ENCODE data around the gene CREBL2.
"Not testable (repeated sequence)": the region's sequence is repeated elsewhere in the genome, so short reads cannot be mapped to it uniquely, and the experiment has no call there.

The CREBL2 gene

DNA sequence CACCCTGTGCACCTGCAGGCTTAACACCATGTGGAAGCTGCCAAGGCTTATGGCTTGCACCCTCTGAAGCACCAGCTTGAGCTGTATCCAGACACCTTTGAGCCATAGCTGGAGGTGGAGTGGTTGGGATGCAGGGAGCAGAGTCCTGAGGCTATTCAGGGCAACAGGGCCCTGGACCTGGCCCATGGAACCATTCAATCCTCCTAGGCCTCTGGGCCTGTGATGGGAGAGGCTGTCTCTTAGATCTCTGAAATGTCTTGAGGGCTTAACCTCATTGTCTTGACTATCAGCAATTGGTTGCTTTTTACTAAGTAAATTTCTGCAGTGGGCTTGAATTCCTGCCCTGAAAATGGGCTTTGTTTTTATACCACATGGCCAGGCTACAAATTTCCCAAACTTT is 36.6 kb downstream of the CREBL2 start:
- Histone ChIP-seq H3K4me2 (ENCODE audit: low read length) (no peak overlapping the region), H3K9ac (ENCODE audit: low read length) (no peak overlapping the region), H3K27ac (ENCODE audit: low read depth, low read length) (no peak overlapping the region), H2AK5ac (ENCODE audit: low read length) (no peak overlapping the region), H3K79me1 (ENCODE audit: low read length) (no peaks in the 10 kb centered on the region), H3K27me3 (ENCODE audit: insufficient read depth, low read length) (no peaks in the 10 kb centered on the region), H4K8ac (ENCODE audit: low read depth, low read length) (no peak overlapping the region), H3K4ac (ENCODE audit: low read depth, low read length) (no peak overlapping the region), H3K36me3 (ENCODE audit: control insufficient read depth in 1 of 2, insufficient read depth in 2 of 2, low read length in 2 of 2) (no peaks in the 10 kb centered on the region), H2BK5ac (ENCODE audit: low read depth, low read length, poor library complexity) (no peak overlapping the region), H3K18ac (ENCODE audit: low read length) (no peak overlapping the region), H2AFZ (ENCODE audit: insufficient read depth, low read length, poor library complexity) (no peak overlapping the region), H4K91ac (ENCODE audit: low read depth, low read length) (no peak overlapping the region), H3K79me2 (ENCODE audit: control insufficient read depth, insufficient read depth, low read length, poor library complexity) (no peaks in the 10 kb centered on the region), H2BK120ac (ENCODE audit: insufficient read depth, low read length, poor library complexity) (no peak overlapping the region), H3K14ac (ENCODE audit: low read length) (no peak overlapping the region), H3K4me3 (ENCODE audit: low read depth, low read length) (no peak overlapping the region), H3K23ac (ENCODE audit: low read length) (no peak overlapping the region), H3K4me1 (ENCODE audit: control insufficient read depth in 1 of 2, insufficient read depth in 2 of 2, low read length in 2 of 2) (no peaks in the 10 kb centered on the region), H4K12ac (ENCODE audit: low read depth, low read length) (no peak overlapping the region), H3K9me3 (ENCODE audit: insufficient read depth, low read depth, low read length) (peaks cover 11% of the 10 kb centered on the region), H2BK12ac (ENCODE audit: low read length) (no peak overlapping the region)
- DNase-seq, result no peak

DNA sequence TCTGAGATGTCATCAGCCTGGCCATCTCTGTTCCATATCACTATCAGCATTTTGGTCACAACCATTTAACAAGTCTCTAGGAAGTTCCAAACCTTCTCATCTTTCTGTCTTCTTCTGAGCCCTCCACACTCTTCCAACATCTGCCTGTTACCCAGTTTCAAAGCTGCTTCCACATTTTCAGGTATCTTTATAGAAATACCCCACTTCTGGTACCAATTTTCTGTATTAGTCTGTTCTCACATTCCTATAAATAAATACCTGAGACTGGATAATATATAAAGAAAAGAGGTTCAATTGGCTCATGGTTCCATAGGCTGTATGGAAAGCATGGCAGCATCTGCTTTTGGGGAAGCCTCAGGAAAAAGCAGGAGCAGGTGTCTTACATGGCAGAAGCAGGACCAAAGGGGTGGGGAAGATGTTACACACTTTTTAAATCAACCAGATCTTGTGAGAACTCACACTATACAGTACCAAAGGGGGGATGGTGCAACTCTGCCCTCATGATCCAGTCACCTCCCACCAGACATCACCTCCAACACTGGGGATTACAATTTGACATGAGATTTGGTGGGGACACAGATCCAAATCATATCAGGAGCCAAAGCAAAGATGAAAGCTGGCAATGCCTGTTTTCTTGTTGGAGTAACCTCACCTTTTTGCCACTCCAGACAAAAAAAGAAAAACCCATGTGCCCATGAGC is 37.4 kb downstream of the CREBL2 start:
- H3K23ac ChIP-seq (ENCODE audit: low read length), result no peak overlapping the region
- H2BK12ac ChIP-seq (ENCODE audit: low read length), result no peak overlapping the region
- no peak overlapping the region for H3K14ac ChIP-seq (ENCODE audit: low read length)
- H3K36me3 ChIP-seq (ENCODE audit: control insufficient read depth in 1 of 2, insufficient read depth in 2 of 2, low read length in 2 of 2), result no peaks in the 10 kb centered on the region
- H4K8ac ChIP-seq (ENCODE audit: low read depth, low read length), result no peak overlapping the region
- no peaks in the 10 kb centered on the region for H3K79me2 ChIP-seq (ENCODE audit: control insufficient read depth, insufficient read depth, low read length, poor library complexity)
- no peak overlapping the region for H3K9ac ChIP-seq (ENCODE audit: low read length)
- no peak overlapping the region for H4K12ac ChIP-seq (ENCODE audit: low read depth, low read length)
- no peak overlapping the region for H3K4me3 ChIP-seq (ENCODE audit: low read depth, low read length)
- no peak overlapping the region for H3K27ac ChIP-seq (ENCODE audit: low read depth, low read length)
- H2AFZ ChIP-seq (ENCODE audit: insufficient read depth, low read length, poor library complexity), result no peak overlapping the region
- H3K18ac ChIP-seq (ENCODE audit: low read length), result no peak overlapping the region
- peaks cover 11% of the 10 kb centered on the region for H3K9me3 ChIP-seq (ENCODE audit: insufficient read depth, low read depth, low read length)
- DNase-seq, result no peak
- no peaks in the 10 kb centered on the region for H3K79me1 ChIP-seq (ENCODE audit: low read length)
- no peak overlapping the region for H3K4ac ChIP-seq (ENCODE audit: low read depth, low read length)
- H4K91ac ChIP-seq (ENCODE audit: low read depth, low read length), result no peak overlapping the region
- no peak overlapping the region for H2BK5ac ChIP-seq (ENCODE audit: low read depth, low read length, poor library complexity)
- H3K27me3 ChIP-seq (ENCODE audit: insufficient read depth, low read length), result no peaks in the 10 kb centered on the region
- H2AK5ac ChIP-seq (ENCODE audit: low read length), result no peak overlapping the region
- H3K4me2 ChIP-seq (ENCODE audit: low read length), result no peak overlapping the region
- H2BK120ac ChIP-seq (ENCODE audit: insufficient read depth, low read length, poor library complexity), result no peak overlapping the region
- no peaks in the 10 kb centered on the region for H3K4me1 ChIP-seq (ENCODE audit: control insufficient read depth in 1 of 2, insufficient read depth in 2 of 2, low read length in 2 of 2)

- H3K36me3 ChIP-seq (ENCODE audit: control insufficient read depth in 1 of 2, insufficient read depth in 2 of 2, low read length in 2 of 2), result no peaks in the 10 kb centered on the region
- H2AFZ ChIP-seq (ENCODE audit: insufficient read depth, low read length, poor library complexity), result no peak overlapping the region
- no peak overlapping the region for H3K18ac ChIP-seq (ENCODE audit: low read length)
- no peak overlapping the region for H4K91ac ChIP-seq (ENCODE audit: low read depth, low read length)
- DNase-seq, result no peak
- H4K12ac ChIP-seq (ENCODE audit: low read depth, low read length), result no peak overlapping the region
- H2BK5ac ChIP-seq (ENCODE audit: low read depth, low read length, poor library complexity), result no peak overlapping the region
- no peak overlapping the region for H3K9ac ChIP-seq (ENCODE audit: low read length)
- no peak overlapping the region for H3K4me2 ChIP-seq (ENCODE audit: low read length)
- no peak overlapping the region for H3K23ac ChIP-seq (ENCODE audit: low read length)
- no peak overlapping the region for H4K8ac ChIP-seq (ENCODE audit: low read depth, low read length)
- H2BK120ac ChIP-seq (ENCODE audit: insufficient read depth, low read length, poor library complexity), result no peak overlapping the region
- no peak overlapping the region for H2AK5ac ChIP-seq (ENCODE audit: low read length)
- H3K4me1 ChIP-seq (ENCODE audit: control insufficient read depth in 1 of 2, insufficient read depth in 2 of 2, low read length in 2 of 2), result no peaks in the 10 kb centered on the region
- no peak overlapping the region for H2BK12ac ChIP-seq (ENCODE audit: low read length)
- no peak overlapping the region for H3K4ac ChIP-seq (ENCODE audit: low read depth, low read length)
- no peak overlapping the region for H3K27ac ChIP-seq (ENCODE audit: low read depth, low read length)
- H3K4me3 ChIP-seq (ENCODE audit: low read depth, low read length), result no peak overlapping the region
- H3K27me3 ChIP-seq (ENCODE audit: insufficient read depth, low read length), result no peaks in the 10 kb centered on the region
- no peaks in the 10 kb centered on the region for H3K79me1 ChIP-seq (ENCODE audit: low read length)
- H3K14ac ChIP-seq (ENCODE audit: low read length), result no peak overlapping the region
- H3K9me3 ChIP-seq (ENCODE audit: insufficient read depth, low read depth, low read length), result peaks cover 11% of the 10 kb centered on the region
- H3K79me2 ChIP-seq (ENCODE audit: control insufficient read depth, insufficient read depth, low read length, poor library complexity), result no peaks in the 10 kb centered on the region
These were observed 40.1 kb downstream of the CREBL2 start for GRCh38 chr12:12651752-12652151.

DNA sequence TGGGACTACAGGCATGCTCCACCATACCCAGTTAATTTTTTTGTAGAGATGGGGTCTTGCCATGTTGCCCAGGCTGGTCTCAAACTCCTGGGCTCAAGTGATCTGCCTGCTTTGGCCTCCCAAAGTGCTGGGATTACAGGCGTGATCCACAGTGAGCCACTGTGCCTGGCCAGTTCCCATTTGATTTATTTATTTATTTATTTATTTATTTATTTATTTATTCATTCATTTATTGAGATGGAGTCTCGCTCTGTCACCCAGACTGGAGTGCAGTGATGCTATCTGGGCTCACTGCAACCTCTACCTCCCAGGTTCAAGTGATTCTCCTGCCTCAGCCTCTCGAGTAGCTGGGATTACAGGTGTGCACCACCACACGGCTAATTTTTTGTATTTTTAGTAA is 41.0 kb downstream of the CREBL2 start:
- H3K4me3 ChIP-seq (ENCODE audit: low read depth, low read length); H3K4ac ChIP-seq (ENCODE audit: low read depth, low read length); H3K14ac ChIP-seq (ENCODE audit: low read length); H2BK5ac ChIP-seq (ENCODE audit: low read depth, low read length, poor library complexity); H3K36me3 ChIP-seq (ENCODE audit: control insufficient read depth in 1 of 2, insufficient read depth in 2 of 2, low read length in 2 of 2); H3K4me1 ChIP-seq (ENCODE audit: control insufficient read depth in 1 of 2, insufficient read depth in 2 of 2, low read length in 2 of 2); H3K9ac ChIP-seq (ENCODE audit: low read length); H3K79me1 ChIP-seq (ENCODE audit: low read length); H2BK12ac ChIP-seq (ENCODE audit: low read length); H2AK5ac ChIP-seq (ENCODE audit: low read length); H3K9me3 ChIP-seq (ENCODE audit: insufficient read depth, low read depth, low read length); H3K27me3 ChIP-seq (ENCODE audit: insufficient read depth, low read length); H3K18ac ChIP-seq (ENCODE audit: low read length); H3K23ac ChIP-seq (ENCODE audit: low read length); H4K8ac ChIP-seq (ENCODE audit: low read depth, low read length); H3K79me2 ChIP-seq (ENCODE audit: control insufficient read depth, insufficient read depth, low read length, poor library complexity); H3K4me2 ChIP-seq (ENCODE audit: low read length); H4K91ac ChIP-seq (ENCODE audit: low read depth, low read length); H2AFZ ChIP-seq (ENCODE audit: insufficient read depth, low read length, poor library complexity); H2BK120ac ChIP-seq (ENCODE audit: insufficient read depth, low read length, poor library complexity); DNase-seq; H4K12ac ChIP-seq (ENCODE audit: low read depth, low read length); H3K27ac ChIP-seq (ENCODE audit: low read depth, low read length): not testable (repeated sequence)
- no CpG with 5 or more reads among the region's 4 CpGs for WGBS (ENCODE audit: extremely low coverage, insufficient coverage, insufficient read length)
